Measurements from ENCODE around the gene ZBTB16.

- no peak for TF ChIP-seq CTCF (IDR thresholded peaks at IDR 0.05; ENCODE audit: low read depth, low read length, missing input control)
- TF ChIP-seq GABPA (IDR thresholded peaks at IDR 0.05 in 1 of 2, conservative IDR thresholded peaks at IDR 0.05 in 1 of 2), result no peak
- TF ChIP-seq SP1 (IDR thresholded peaks at IDR 0.05), result no peak
- no peak for TF ChIP-seq ATF3 (IDR thresholded peaks at IDR 0.05)
Measured at GRCh38 chr11:114063829-114064201, 4.3 kb downstream of the ZBTB16 start.

Data from liver (tissue), 3 donors.